Effector memory CD8-positive, alpha-beta T cell (primary cell): ENCODE measurements around the gene VCP.

ENCODE experiments used
- ATAC-seq: fragments of 150-1000 bp; cut with Tn5 transposase; replicated peaks from 2 replicates; pipeline ENCODE4 v1.10.0; 2021; ENCODE audit warnings: mild to moderate bottlenecking, moderate library complexity
- DNase-seq, 3 experiments: peaks; one replicate each; pipeline ENCODE4 v3.0.0; 2021
- H3K27ac Mint-ChIP-seq, 2 donors: one replicate each; pipeline ENCODE4 v1.8.0; 2022; ENCODE audit warnings: mild to moderate bottlenecking in 2 of 2, mixed read lengths in 2 of 2, moderate library complexity in 2 of 2
- H3K27me3 Mint-ChIP-seq, 2 donors: one replicate each; pipeline ENCODE4 v1.8.0; 2022; ENCODE audit warnings: mixed read lengths in 2 of 2
- H3K36me3 Mint-ChIP-seq: one replicate; pipeline ENCODE4 v1.8.0; 2022; ENCODE audit warnings: mild to moderate bottlenecking, moderate library complexity, mixed read lengths; ENCODE audit not compliant: insufficient read depth
- H3K4me1 Mint-ChIP-seq, 2 donors: one replicate each; pipeline ENCODE4 v1.8.0; 2022; ENCODE audit warnings: low read depth in 2 of 2, mixed read lengths in 2 of 2
- H3K4me3 Mint-ChIP-seq, 2 donors: one replicate each; pipeline ENCODE4 v1.8.0; 2022; ENCODE audit warnings: mild to moderate bottlenecking in 2 of 2, mixed read lengths in 2 of 2, moderate library complexity in 2 of 2
- H3K9me3 Mint-ChIP-seq, 2 donors: one replicate each; pipeline ENCODE4 v1.8.0; 2022; ENCODE audit warnings: mixed read lengths in 2 of 2

Gene VCP

DNA sequence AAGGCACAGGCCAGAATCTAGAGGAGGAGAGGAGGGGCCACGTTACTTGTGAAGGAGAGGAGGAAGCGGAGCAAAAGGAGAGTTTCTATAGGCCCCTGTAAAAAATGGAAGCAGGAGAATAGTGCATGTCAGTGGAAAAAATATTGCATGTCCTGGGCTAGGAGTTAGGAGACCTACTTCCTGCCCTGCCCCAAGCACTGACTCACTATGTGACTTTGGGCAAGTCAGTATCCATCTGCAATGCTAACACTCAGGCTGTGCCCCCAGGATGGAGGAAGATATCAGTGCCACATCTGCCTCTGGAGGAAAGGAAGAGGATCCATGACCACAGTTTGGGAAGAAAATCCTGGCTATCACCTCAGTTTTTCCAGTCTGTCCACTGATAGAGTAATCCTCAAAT lies 17.0 kb upstream of the VCP start:
- no peak for ATAC-seq
- no peak for DNase-seq
- no peak overlapping the region for H3K4me3 Mint-ChIP-seq
- no peaks in the 10 kb centered on the region for H3K27me3 Mint-ChIP-seq
- peaks cover 25% of the 10 kb centered on the region for H3K36me3 Mint-ChIP-seq
- no peak overlapping the region for H3K27ac Mint-ChIP-seq
- H3K9me3 Mint-ChIP-seq: no peaks in the 10 kb centered on the region
- peaks cover 2 to 13% of the 10 kb centered on the region in 2 donors for H3K4me1 Mint-ChIP-seq

DNA sequence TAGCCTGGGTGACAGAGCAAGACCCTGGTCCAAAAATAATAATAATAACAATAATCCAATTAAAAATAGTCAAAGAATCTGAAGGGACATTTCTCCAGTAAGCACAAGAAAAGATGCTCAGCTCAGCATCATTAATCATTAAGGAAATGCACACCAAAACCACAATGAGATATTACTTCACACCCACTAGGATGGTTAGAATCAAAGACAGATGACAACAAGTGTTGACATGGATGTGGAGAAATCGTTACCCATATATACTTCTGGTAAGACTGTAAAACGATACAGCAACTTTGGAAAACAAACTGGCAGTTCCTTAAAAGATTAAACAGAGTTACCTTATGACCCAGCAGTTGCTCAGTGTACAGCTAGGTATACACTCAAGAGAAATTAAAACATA lies 12.7 kb upstream of the VCP start:
- Mint-ChIP-seq H3K36me3 (peaks cover 15% of the 10 kb centered on the region), H3K4me1 (peaks cover 3 to 14% of the 10 kb centered on the region in 2 donors), H3K27me3 (no peaks in the 10 kb centered on the region), H3K27ac (no peak overlapping the region), H3K4me3 (no peak overlapping the region), H3K9me3 (no peaks in the 10 kb centered on the region)
- DNase-seq (no peak), ATAC-seq (peak; percentile 82)

DNA sequence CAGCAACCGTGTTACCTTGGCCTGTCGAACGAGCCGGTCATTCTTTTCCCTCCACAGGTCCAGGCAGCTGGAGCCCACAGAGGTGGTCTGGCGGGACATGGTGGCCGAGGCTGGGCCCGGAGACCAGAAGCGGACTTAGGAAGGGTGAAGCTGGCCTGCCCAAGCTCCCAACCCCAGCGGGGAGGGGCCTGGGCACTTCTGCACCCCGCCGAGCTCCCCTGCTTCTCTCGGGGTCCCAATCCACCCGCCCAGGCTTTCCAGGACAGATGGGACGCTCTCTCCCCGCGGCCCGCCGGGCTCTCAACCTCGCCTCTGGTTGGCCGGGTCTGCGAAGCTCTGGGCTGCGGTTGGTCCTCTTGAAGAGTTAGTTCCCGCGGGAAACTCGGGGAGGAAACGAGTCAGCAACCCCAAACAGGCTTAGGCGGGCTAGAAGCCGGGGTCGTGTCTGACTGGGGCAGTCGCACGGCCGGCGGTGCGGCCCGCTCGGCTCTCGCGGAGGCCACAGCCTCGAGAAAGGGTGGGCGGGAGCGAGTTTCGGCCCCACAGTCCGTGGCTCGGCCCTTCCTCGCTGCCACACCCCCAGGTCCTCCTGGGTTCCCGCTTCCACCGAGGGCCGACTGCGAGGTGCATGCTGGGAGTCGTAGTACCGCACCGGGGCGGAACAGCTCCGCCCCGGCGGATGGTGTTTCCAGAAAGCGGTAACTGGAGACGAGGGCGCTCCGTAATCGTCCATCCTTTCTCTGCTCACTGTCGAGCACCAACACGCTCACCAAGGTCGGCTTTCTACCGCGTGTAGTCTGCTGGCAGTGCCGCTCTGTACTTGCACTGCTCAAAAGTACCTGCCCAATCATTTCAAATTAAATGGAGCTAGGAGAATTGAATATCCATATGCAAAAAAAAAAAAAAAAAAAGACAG lies 7.3 kb upstream of the VCP start, which contains the start of gene FANCG:
Gene FANCG, minus strand, starts transcription at position 517 of the 916 bp plus-strand sequence. Its CDS starts 418 bp downstream, at position 99.
- Mint-ChIP-seq H3K36me3 (peaks cover 14% of the 10 kb centered on the region), H3K4me3 (peak within 1 kb of the TSS; percentile 90 to 98), H3K4me1 (peaks cover 17 to 23% of the 10 kb centered on the region in 2 donors), H3K27me3 (no peaks in the 10 kb centered on the region), H3K27ac (peak within 1 kb of the TSS; percentile 55 to 89), H3K9me3 (no peaks in the 10 kb centered on the region)
- ATAC-seq: peak; percentile 94
- peak; percentile 59 to 67 (median 64) for DNase-seq

DNA sequence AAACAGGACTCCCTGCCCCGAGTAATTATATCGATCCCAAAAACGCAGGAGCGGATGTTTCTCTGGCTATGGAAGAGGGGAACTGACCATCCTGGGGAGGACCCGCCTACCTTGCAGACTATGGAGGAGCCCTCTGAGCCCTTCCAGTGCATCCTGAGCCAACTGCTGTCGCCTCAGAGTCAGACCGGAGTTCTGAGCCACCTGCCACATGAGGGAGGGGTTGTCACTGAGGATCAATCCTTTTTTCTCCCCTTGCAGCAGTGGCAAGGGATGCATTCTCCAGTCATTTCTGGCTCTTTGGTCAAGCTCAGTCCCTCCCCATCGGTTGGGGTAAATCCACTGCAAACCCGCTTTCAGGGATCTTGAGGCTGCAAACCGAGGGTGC lies 6.6 kb upstream of the VCP start:
- no peaks in the 10 kb centered on the region for H3K27me3 Mint-ChIP-seq

DNA sequence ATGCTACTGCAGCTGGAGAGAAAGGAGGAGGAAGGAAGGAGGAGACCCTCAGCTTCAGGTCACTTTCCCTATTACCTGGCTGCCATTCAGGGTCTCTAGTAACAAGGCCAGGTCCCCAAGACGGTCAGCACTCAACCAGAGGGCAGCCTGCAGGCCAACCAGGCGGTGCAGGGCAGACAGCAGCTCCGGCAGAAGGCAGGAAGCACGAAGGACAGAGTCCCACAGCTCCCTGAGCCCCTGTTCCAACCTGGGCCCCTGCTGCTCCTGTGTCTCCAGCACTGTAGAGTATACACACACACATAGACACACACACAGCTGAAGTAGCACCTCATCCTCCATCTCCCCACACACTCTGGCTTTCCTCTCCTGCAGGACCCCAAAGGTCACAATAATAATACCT lies 5.6 kb upstream of the VCP start:
- Mint-ChIP-seq H3K36me3 (peaks cover 16% of the 10 kb centered on the region), H3K9me3 (no peaks in the 10 kb centered on the region), H3K4me1 (peaks cover 18 to 23% of the 10 kb centered on the region in 2 donors), H3K27ac (peak overlapping the region in 1 of 2 donors; percentile 57), H3K27me3 (no peaks in the 10 kb centered on the region), H3K4me3 (peak overlapping the region; percentile 90 to 98)
- ATAC-seq: no peak
- no peak for DNase-seq

More for the DNA sequence above, 6.6 kb upstream of the VCP start:
- no peak for ATAC-seq
- Mint-ChIP-seq H3K27ac (peak overlapping the region; percentile 55 to 89), H3K9me3 (no peaks in the 10 kb centered on the region), H3K4me3 (peak overlapping the region; percentile 90 to 98), H3K36me3 (peaks cover 16% of the 10 kb centered on the region), H3K4me1 (peaks cover 17 to 22% of the 10 kb centered on the region in 2 donors)
- DNase-seq: no peak

DNA sequence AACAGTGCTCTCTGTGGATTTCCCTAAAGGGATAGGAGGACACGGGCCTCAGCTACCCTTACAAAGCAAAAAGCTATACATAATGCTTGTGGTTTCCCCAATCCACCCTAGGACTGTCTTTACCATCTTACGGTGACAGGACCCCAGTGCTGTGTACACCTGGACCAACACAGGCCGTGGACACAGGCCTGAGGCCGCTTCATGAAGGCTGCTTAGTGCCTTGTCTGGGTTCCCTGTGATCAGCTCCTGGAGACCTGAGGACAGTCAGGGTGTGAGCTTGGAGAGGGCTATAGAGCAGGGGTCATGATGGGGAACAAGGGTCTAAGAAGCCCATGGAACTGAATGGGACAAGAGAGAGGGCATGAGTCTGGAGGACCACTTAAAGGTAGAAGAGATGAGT lies 4.4 kb upstream of the VCP start:
- no peak for ATAC-seq
- Mint-ChIP-seq H3K27me3 (no peaks in the 10 kb centered on the region), H3K4me1 (peaks cover 21 to 28% of the 10 kb centered on the region in 2 donors), H3K9me3 (no peaks in the 10 kb centered on the region), H3K36me3 (peaks cover 23% of the 10 kb centered on the region), H3K27ac (no peak overlapping the region), H3K4me3 (no peak overlapping the region)
- no peak for DNase-seq

DNA sequence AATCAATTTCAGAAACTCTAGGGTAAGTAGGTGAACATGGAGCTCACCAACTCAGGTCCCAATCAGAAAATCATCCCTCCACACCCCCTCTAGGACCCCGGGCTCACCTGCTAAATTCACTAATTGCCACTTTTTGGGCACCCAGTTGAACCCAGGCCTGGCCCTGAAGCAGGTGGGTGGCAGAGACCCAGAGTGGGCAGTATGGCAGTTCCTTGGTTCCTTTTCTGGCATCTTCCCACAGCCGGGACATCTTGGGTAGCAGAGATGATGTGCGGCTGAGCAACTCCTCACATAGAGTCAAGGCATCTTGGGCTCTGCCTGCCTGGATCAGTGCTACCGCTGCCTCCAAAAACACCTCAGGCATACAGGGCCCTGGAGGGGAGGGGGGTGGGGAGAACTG lies 2.9 kb upstream of the VCP start:
- H3K4me1 Mint-ChIP-seq: peaks cover 33 to 40% of the 10 kb centered on the region in 2 donors
- ATAC-seq (no peak), DNase-seq (no peak)

DNA sequence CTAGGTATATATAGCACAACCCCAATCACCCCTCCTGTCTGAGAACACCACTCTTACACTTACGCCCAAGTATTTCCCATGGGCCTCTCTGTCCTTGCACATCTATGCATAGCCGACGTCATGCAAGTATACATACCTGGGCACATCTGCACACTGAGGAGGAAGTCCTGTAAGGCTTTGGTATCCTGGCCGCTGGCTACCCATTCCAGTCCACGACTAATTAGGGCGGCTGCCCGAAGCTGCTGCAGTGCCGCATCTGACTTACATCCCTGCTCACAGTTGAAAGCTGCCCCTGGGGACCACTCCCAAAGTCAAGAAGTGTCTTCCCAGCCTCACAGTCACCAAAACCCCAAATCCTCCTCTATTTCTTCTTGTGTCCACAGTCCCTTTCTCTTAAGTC lies 2.4 kb upstream of the VCP start:
- no peak overlapping the region for H3K27ac Mint-ChIP-seq
- no peak for ATAC-seq

More for the DNA sequence above, 2.9 kb upstream of the VCP start:
- no peak overlapping the region for H3K27ac Mint-ChIP-seq
- no peak overlapping the region for H3K4me3 Mint-ChIP-seq
- no peaks in the 10 kb centered on the region for H3K27me3 Mint-ChIP-seq
- no peaks in the 10 kb centered on the region for H3K9me3 Mint-ChIP-seq
- peaks cover 31% of the 10 kb centered on the region for H3K36me3 Mint-ChIP-seq

DNA sequence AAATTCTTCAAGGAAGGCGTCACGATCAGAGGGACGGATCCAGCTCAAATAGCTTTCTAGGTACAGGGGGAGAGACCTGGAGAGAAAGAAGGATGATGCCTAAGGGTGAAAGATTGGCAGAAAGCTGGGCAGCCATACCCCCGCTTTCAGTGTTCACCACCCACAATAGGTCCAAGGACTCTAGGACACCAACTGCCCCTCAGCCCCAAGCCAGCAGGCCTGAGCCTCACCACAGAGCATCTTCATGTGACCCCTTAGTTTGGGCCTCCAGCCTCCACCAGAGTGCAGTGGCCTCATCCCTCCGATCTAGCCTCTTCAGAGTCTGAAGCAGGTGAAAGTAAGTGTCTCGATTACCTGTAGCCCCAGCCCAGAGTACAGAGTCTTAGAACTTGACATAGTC lies 1.7 kb upstream of the VCP start:
- ATAC-seq (no peak), DNase-seq (no peak)
- Mint-ChIP-seq H3K27me3 (no peaks in the 10 kb centered on the region), H3K27ac (no peak overlapping the region), H3K4me1 (peaks cover 36% of the 10 kb centered on the region in 2 donors), H3K36me3 (peaks cover 32% of the 10 kb centered on the region), H3K4me3 (no peak overlapping the region), H3K9me3 (no peaks in the 10 kb centered on the region)

More for the DNA sequence above, 2.4 kb upstream of the VCP start:
- no peak for DNase-seq
- Mint-ChIP-seq H3K27me3 (no peaks in the 10 kb centered on the region), H3K4me1 (peaks cover 33 to 40% of the 10 kb centered on the region in 2 donors), H3K36me3 (peaks cover 31% of the 10 kb centered on the region), H3K4me3 (no peak overlapping the region), H3K9me3 (no peaks in the 10 kb centered on the region)

DNA sequence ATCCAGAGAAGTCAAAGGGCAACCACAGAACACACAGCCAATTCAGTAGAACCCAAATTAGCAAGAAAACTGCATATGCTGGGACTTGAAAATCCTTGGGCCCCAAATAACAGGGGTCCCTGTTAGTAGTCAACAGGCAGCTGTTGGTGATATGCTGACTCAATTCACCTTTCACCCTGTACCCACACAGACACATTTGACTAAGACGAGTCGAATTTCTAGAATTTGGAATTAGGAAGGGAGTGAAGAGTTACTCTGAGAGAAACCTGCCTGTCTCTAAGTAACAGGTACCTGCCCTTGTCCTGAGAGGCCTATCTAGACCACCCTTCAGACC lies 821 bp upstream of the VCP start:
- no peak for DNase-seq
- peaks cover 36 to 37% of the 10 kb centered on the region in 2 donors for H3K4me1 Mint-ChIP-seq
- no peak for ATAC-seq

DNA sequence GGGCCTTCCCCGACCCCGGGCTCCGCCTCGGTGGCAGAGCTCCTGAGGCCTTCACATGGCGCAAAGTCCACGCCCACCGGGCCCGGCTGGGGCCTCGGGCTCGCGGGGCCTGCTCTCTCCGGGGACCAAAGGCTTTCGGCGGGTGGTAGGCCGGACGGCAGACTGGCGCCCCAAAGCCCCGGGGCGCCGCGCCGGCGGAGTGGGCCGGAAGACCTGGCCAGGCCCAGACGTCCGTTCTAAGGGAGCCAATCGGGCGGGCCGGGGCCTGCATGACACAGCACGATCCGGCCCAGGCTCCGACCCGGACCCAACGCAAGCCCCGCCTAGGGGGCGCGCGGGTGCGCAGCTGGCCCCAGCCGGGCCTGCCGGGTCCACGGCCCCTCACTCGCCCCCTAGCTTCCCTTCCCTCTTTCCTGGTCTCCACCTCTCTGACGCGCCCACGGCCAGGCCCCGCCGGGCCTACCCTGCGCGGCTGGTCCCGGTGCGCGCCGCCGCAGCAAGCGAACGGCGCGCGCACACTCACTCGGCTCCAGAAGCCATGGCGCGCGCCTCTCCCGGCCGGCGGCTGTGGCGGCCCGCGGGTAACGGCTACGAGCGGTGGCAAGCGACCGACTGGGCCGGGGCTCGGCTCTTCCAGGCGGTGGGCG lies 488 bp downstream of the VCP start:
- Mint-ChIP-seq H3K27ac (peak overlapping the region; percentile 86 to 95), H3K36me3 (peaks cover 45% of the 10 kb centered on the region), H3K4me1 (peaks cover 46 to 47% of the 10 kb centered on the region in 2 donors), H3K9me3 (no peaks in the 10 kb centered on the region), H3K27me3 (no peaks in the 10 kb centered on the region), H3K4me3 (peak overlapping the region; percentile 91 to 92)
- DNase-seq (peak; percentile 63 to 70 (median 69)), ATAC-seq (peak; percentile 60)

More for the DNA sequence above, 821 bp upstream of the VCP start:
- Mint-ChIP-seq H3K27ac (peak overlapping the region; percentile 86 to 95), H3K4me3 (peak overlapping the region; percentile 91 to 92), H3K27me3 (no peaks in the 10 kb centered on the region), H3K36me3 (peaks cover 33% of the 10 kb centered on the region), H3K9me3 (no peaks in the 10 kb centered on the region)

DNA sequence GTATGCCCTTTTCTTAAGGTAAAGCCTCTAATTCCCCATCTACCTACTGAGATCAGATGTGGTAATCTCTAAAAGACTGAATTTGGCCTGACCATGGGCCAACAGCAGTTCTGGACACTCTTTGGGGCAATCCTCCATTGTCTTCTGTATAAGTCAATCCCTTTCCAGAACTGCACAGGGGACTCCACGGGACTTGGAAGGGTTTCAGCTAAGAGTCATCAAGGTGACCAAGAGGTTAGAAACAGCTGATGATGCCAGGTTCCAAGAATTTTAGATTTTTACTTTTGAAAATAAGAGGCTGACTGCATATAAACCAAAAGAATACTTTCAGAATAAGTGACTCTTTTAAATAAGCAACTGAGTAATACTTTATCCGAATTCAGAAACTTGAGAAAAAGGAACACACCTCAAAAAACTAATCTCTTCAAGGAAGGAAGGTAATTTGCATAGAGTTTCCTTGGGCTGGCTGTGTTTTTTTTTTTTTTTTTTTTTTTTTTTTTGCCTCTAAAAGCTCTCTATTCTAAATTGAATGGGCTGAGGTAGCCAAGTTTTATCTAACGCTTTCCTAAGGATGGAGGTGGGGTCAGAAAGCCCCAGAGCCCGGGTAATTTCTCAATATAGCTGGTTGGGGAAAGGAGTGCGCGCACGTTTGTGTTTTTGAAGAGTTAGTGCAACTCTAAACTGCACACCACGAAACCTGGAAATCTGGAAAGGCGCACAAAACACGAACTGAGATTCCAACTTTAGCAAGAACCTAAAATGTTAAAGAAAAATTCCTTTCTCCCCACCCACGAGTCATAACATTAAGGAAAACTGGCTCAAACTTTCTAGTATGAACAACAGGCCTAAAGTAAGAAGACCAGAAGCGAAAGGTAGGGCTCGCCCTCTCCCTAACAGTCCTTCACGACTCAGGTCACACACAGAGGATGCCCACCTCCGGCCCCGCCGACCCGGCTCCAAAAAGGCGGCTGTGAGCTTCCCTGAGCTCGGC lies 1.3 kb downstream of the VCP start:
- peaks cover 53% of the 10 kb centered on the region for H3K36me3 Mint-ChIP-seq
- peaks cover 46 to 49% of the 10 kb centered on the region in 2 donors for H3K4me1 Mint-ChIP-seq
- no peaks in the 10 kb centered on the region for H3K27me3 Mint-ChIP-seq
- no peak for ATAC-seq
- DNase-seq: no peak
- peak overlapping the region; percentile 91 to 92 for H3K4me3 Mint-ChIP-seq
- no peaks in the 10 kb centered on the region for H3K9me3 Mint-ChIP-seq
- peak overlapping the region; percentile 86 to 95 for H3K27ac Mint-ChIP-seq

DNA sequence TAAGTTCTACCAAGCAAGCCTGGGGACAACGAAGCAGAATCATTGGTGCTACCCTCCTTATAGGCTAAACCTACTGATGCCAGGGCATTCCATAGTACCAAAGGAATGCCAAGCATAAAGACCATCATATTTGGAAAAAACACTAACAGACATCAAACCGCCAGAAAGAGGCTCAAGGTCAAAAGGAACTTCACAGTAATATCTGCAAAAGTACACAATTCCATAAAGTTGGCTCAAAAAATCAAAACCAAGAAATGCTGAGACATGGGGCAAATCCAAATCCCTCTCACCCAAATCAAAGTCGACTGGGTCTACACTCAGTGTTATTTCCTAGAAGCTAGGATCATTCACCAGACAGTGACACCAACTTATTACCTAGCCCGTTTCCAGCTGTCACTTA lies 3.4 kb downstream of the VCP start:
- peaks cover 71% of the 10 kb centered on the region for H3K36me3 Mint-ChIP-seq
- peaks cover 46 to 49% of the 10 kb centered on the region in 2 donors for H3K4me1 Mint-ChIP-seq
- ATAC-seq (no peak), DNase-seq (no peak)
- H3K9me3 Mint-ChIP-seq: no peaks in the 10 kb centered on the region
- H3K27ac Mint-ChIP-seq: peak overlapping the region in 1 of 2 donors; percentile 95
- no peaks in the 10 kb centered on the region for H3K27me3 Mint-ChIP-seq
- peak overlapping the region; percentile 5 to 92 for H3K4me3 Mint-ChIP-seq
